A673 (cell line): ENCODE data around the gene MET. TPM values are rescaled to one million over a fixed set of nuclear protein-coding genes. Genes with fewer than 3 reads are reported as not detected.

Source experiments
- BruUV-seq: library from RNA; stranded (reverse); fragments of 400-500 nt; replicated peaks from 2 replicates; lab custom pipeline; 2021; lab: Mats Ljungman, UMichigan
- CTCF ChIA-PET: fragments of 300-600 bp; sonication (Branson Sonifier 250); formaldehyde crosslinking; loops from one replicate; lab custom pipeline; 2022; ENCODE audit warnings: antibody characterized with exemption; lab: Charles Lee
- POLR2A ChIA-PET: fragments of 300-600 bp; sonication (Branson Sonifier 250); formaldehyde crosslinking; loops from one replicate; lab custom pipeline; 2022; ENCODE audit warnings: antibody characterized with exemption; ENCODE audit not compliant: low non-redundant PET; lab: Charles Lee
- DNase-seq: peaks from one replicate; pipeline ENCODE4 v3.0.0-alpha.2; 2015; ENCODE audit warnings: low spot score
- H3K27ac ChIP-seq: fragments of 200-600 bp; sonication (generic); 2 replicates; pipeline ENCODE4 v1.5.1; 2016; ENCODE audit warnings: mixed run types, low read depth, mild to moderate bottlenecking, mixed read lengths, antibody characterized with exemption, low read length; ENCODE audit not compliant: poor library complexity, severe bottlenecking
- H3K27me3 ChIP-seq: fragments of 200-600 bp; sonication (generic); replicated peaks from 2 replicates; pipeline ENCODE4 v1.6.1; 2017; ENCODE audit warnings: mixed run types, low read depth, mild to moderate bottlenecking, mixed read lengths, antibody characterized with exemption, low read length; ENCODE audit not compliant: insufficient read depth, poor library complexity
- H3K36me3 ChIP-seq: fragments of 200-600 bp; sonication (generic); 2 replicates; pipeline ENCODE4 v1.6.1; 2016; ENCODE audit warnings: mixed run types, mild to moderate bottlenecking, mixed read lengths, antibody characterized with exemption, low read length; ENCODE audit not compliant: insufficient read depth, poor library complexity, severe bottlenecking
- H3K4me1 ChIP-seq: fragments of 200-600 bp; sonication (generic); 2 replicates; pipeline ENCODE4 v1.6.1; 2017; ENCODE audit warnings: mixed run types, mild to moderate bottlenecking, mixed read lengths, antibody characterized with exemption, low read length; ENCODE audit not compliant: insufficient read depth, poor library complexity, severe bottlenecking
- H3K4me3 ChIP-seq: fragments of 200-600 bp; sonication (generic); 2 replicates; pipeline ENCODE4 v1.5.1; 2016; ENCODE audit warnings: low read depth, mixed run types, mild to moderate bottlenecking, mixed read lengths, low read length; ENCODE audit not compliant: poor library complexity, severe bottlenecking
- H3K9me3 ChIP-seq: fragments of 200-600 bp; sonication (generic); 2 replicates; pipeline ENCODE4 v1.6.1; 2016; ENCODE audit warnings: mixed run types, low read depth, mild to moderate bottlenecking, mixed read lengths, antibody characterized with exemption, low read length; ENCODE audit not compliant: poor library complexity, severe bottlenecking
- CTCF ChIP-seq: fragments of 300-800, 200-600 bp; sonication (generic); conservative IDR thresholded peaks from 2 replicates; pipeline ENCODE4 v1.5.1; 2017; ENCODE audit warnings: low read depth, mild to moderate bottlenecking, antibody characterized with exemption, low read length, moderate library complexity, mixed read lengths
- EZH2 ChIP-seq: fragments of 200-600 bp; sonication (generic); IDR thresholded peaks from 2 replicates; pipeline ENCODE4 v1.6.1; 2017; ENCODE audit warnings: borderline replicate concordance, low read depth, mild to moderate bottlenecking, mixed read lengths, antibody characterized with exemption, low read length; ENCODE audit not compliant: poor library complexity, severe bottlenecking
- intact Hi-C: fragments of 100-400 bp; cut with micrococcal nuclease; formaldehyde crosslinking; loops from one replicate; pipeline ENCODE4 v1.10.0; 2022; ENCODE audit not compliant: unreplicated experiment
- total RNA-seq: library from RNA; stranded (reverse); gene quantifications from 2 replicates; pipeline ENCODE4 v1.2.3, GENCODE V29; 2021

The MET gene
- total RNA-seq, 1 experiment from 2014 or later = 6.8 TPM

GRCh38 chr7:116797612-116798011 is 125.6 kb downstream of the MET start:
- H3K4me1 ChIP-seq = peaks cover 35% of the 10 kb centered on the region
- intact Hi-C loops = no loop called here
- H3K4me3 ChIP-seq = no peak overlapping the region
- no peaks in the 10 kb centered on the region for H3K27me3 ChIP-seq
- no peaks in the 10 kb centered on the region for H3K9me3 ChIP-seq
- H3K36me3 ChIP-seq = no peaks in the 10 kb centered on the region
- no peak for TF ChIP-seq EZH2
- no peak for TF ChIP-seq CTCF
- H3K27ac ChIP-seq = peak overlapping the region; percentile 59
- no TSS peak for BruUV-seq
- ChIA-PET CTCF (no interaction called here), POLR2A (no interaction called here)
- DNase-seq = no peak

- peak overlapping the region; percentile 59 for H3K27ac ChIP-seq
- no TSS peak for BruUV-seq
- H3K4me1 ChIP-seq = peaks cover 40% of the 10 kb centered on the region
- no peaks in the 10 kb centered on the region for H3K9me3 ChIP-seq
- H3K4me3 ChIP-seq = no peak overlapping the region
- no peaks in the 10 kb centered on the region for H3K36me3 ChIP-seq
- no peaks in the 10 kb centered on the region for H3K27me3 ChIP-seq
- TF ChIP-seq EZH2 (no peak), CTCF (no peak)
- ChIA-PET CTCF (no interaction called here), POLR2A (no interaction called here)
- DNase-seq = peak; percentile 90
- intact Hi-C loops = no loop called here
These were observed 126.2 kb downstream of the MET start for GRCh38 chr7:116798232-116798631.

GRCh38 chr7:116799916-116800315 is 127.9 kb downstream of the MET start:
- H3K9me3 ChIP-seq = no peaks in the 10 kb centered on the region
- TF ChIP-seq CTCF (no peak), EZH2 (no peak)
- no peak overlapping the region for H3K27ac ChIP-seq
- no TSS peak for BruUV-seq
- POLR2A ChIA-PET = no interaction called here
- H3K27me3 ChIP-seq = no peaks in the 10 kb centered on the region
- no peaks in the 10 kb centered on the region for H3K36me3 ChIP-seq
- CTCF ChIA-PET = no interaction called here
- intact Hi-C loops = loop anchor here (5.0 kb wide), 1 partner anchor 268 kb away; no protein-coding TSS in a partner anchor
- H3K4me3 ChIP-seq = no peak overlapping the region
- peaks cover 56% of the 10 kb centered on the region for H3K4me1 ChIP-seq
- DNase-seq = no peak
